Non-pigmented ciliary epithelial cell (primary cell): ENCODE measurements around the gene TLN1.

Experiments
- DNase-seq: peaks from one replicate; pipeline ENCODE4 v3.0.0-alpha.2; 2010; ENCODE audit warnings: low read depth

Gene TLN1

GRCh38 chr9:35705372-35705771 is 26.6 kb downstream of the TLN1 start:
- DNase-seq, result no peak

GRCh38 chr9:35703906-35704672 is 27.9 kb downstream of the TLN1 start:
- no peak for DNase-seq

GRCh38 chr9:35702696-35703095 is 29.3 kb downstream of the TLN1 start:
- no peak for DNase-seq

GRCh38 chr9:35700942-35701341 is 31.1 kb downstream of the TLN1 start:
- no peak for DNase-seq

- DNase-seq, result no peak
These were observed 32.0 kb downstream of the TLN1 start for GRCh38 chr9:35700031-35700430.

- DNase-seq, result no peak
These were observed 33.8 kb downstream of the TLN1 start for GRCh38 chr9:35698231-35698630.

- DNase-seq, result no peak
These were observed 34.5 kb downstream of the TLN1 start for GRCh38 chr9:35697486-35697885.

GRCh38 chr9:35696520-35697215 is 35.3 kb downstream of the TLN1 start:
- DNase-seq, result no peak

- DNase-seq, result no peak
These were observed 36.0 kb downstream of the TLN1 start for GRCh38 chr9:35695943-35696401.

GRCh38 chr9:35691757-35692301 is 40.2 kb downstream of the TLN1 start:
- no peak for DNase-seq

GRCh38 chr9:35691334-35691650 is 40.7 kb downstream of the TLN1 start:
- no peak for DNase-seq

GRCh38 chr9:35690614-35691333 is 41.2 kb downstream of the TLN1 start:
- no peak for DNase-seq

GRCh38 chr9:35690294-35690613 is 41.7 kb downstream of the TLN1 start:
- no peak for DNase-seq

- DNase-seq, result no peak
These were observed 42.3 kb downstream of the TLN1 start, which contains the start of gene TPM2 for GRCh38 chr9:35689542-35690293. TPM2 (minus strand) TSS chr9:35689925; CDS start chr9:35689817, 108 bp downstream.

GRCh38 chr9:35688558-35689541 is 43.1 kb downstream of the TLN1 start:
- no peak for DNase-seq

- DNase-seq, result no peak
These were observed 43.9 kb downstream of the TLN1 start for GRCh38 chr9:35687972-35688557.

- DNase-seq, result no peak
These were observed 44.7 kb downstream of the TLN1 start for GRCh38 chr9:35687306-35687705.

- DNase-seq, result no peak
These were observed 45.5 kb downstream of the TLN1 start for GRCh38 chr9:35686222-35687203.

- no peak for DNase-seq
These were observed 46.5 kb downstream of the TLN1 start for GRCh38 chr9:35685506-35685905.
